ENCODE measurements around the gene WIPF2.

GRCh38 chr17:40268141-40268712 is 49.1 kb downstream of the WIPF2 start:
- no peak for TF ChIP-seq CTCF (IDR thresholded peaks at IDR 0.05; ENCODE audit: low read depth, low read length)
- no peak for TF ChIP-seq MYC (IDR thresholded peaks at IDR 0.05; ENCODE audit: low read depth, low read length)
- TF ChIP-seq POLR2A (IDR thresholded peaks at IDR 0.05; ENCODE audit: extremely low read depth, insufficient read length): no peak

All from NB4 (cell line).